ENCODE results near the gene DIRAS1.

The DIRAS1 gene

DNA sequence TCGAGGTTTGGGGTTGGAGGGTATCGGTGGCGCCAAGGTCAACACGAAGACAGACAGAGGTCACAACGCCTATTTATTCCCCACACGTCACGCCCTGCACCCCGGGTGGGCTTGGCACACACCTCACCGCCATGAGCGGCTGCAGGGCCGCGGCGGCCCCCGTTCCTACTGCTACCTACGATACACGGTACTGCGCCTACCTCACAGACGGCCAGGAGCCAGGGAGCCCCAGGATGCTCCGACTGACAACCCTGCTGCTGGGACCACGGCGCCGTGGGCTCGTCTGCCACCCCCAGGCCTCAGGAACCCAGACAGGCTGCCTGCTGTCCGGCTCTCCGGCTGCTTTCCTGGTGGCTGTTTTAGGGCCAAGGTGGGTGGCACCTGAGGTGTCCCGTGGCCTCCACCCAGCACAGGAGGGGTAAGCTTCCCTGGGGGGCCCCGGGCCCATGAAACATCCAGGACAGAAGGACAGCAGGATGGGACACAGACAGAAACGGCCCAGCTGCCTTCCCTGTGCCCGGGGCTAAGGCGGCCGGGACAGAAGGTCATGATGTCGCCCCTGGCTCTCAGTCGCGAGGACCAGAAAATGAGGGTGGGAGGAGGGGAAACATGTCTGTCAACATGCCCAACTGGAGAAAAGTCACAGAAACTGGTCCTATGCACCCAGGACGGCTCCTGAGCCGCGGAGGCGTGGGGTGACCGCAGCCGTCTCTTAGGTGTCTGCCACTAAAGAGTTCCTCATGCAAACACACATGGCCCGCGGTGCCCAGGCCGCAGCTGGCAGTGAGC is 33.7 kb upstream of the DIRAS1 start:
- TF ChIP-seq, protein P1, sequence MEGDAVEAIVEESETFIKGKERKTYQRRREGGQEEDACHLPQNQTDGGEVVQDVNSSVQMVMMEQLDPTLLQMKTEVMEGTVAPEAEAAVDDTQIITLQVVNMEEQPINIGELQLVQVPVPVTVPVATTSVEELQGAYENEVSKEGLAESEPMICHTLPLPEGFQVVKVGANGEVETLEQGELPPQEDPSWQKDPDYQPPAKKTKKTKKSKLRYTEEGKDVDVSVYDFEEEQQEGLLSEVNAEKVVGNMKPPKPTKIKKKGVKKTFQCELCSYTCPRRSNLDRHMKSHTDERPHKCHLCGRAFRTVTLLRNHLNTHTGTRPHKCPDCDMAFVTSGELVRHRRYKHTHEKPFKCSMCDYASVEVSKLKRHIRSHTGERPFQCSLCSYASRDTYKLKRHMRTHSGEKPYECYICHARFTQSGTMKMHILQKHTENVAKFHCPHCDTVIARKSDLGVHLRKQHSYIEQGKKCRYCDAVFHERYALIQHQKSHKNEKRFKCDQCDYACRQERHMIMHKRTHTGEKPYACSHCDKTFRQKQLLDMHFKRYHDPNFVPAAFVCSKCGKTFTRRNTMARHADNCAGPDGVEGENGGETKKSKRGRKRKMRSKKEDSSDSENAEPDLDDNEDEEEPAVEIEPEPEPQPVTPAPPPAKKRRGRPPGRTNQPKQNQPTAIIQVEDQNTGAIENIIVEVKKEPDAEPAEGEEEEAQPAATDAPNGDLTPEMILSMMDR (IDR thresholded peaks at IDR 0.05; ENCODE audit: insufficient read depth, missing control alignments), result no peak
- DNase-seq (ENCODE audit: insufficient read length, low spot score) (no peak), FAIRE-seq (no peak)

DNA sequence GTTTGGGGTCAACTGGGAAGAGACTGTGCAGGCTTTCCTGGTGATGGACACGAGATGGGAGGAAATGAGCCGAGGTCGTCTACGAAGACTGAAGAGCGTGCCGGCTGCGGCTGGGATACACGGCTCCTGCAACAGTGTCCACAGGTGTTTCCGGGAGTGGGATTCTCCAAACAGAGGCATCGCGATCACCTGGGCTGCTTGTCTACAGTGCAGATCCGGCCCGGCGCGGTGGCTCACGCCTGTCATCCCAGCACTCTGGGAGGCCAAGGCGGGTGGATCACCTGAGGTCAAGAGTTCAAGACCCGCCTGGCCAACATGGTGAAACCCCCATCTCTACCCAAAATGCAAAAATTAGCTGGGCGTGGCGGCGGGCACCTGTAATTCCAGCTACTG is 30.3 kb upstream of the DIRAS1 start:
- TF ChIP-seq, protein P1 (IDR thresholded peaks at IDR 0.05; ENCODE audit: insufficient read depth, missing control alignments), result no peak
- FAIRE-seq (no peak), DNase-seq (ENCODE audit: insufficient read length, low spot score) (no peak)

DNA sequence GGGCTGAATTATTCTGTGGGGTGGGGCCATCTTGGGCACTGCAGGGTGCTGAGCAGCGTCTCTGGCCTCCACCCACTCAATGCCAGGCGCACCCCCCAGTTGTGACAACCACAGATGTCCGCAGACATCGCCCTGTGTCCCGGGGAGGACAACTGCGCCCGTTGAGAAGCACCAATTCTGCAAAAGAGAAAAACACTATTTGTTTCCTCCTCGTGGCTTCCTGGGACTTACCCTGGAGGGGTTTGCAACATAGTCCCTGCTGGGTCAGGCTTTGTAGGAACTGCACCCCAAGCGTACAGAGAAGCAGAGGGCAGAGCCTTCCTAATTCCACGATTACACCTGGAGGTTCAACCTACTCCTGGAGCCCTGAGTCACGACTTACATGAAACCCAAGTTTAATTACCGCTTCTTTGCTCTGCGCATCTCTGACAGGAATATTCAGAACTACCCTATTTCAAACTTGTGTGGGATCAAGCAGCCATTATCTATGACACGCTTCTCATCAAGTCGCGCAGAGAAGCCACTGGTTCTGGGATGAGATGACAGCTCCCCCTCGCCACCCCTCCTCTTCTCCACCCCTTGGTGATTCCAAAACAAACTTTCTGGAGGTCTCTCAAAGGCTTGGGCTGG is 29.8 kb upstream of the DIRAS1 start:
- FAIRE-seq (no peak), DNase-seq (ENCODE audit: insufficient read length, low spot score) (no peak)
- TF ChIP-seq, protein P1 (IDR thresholded peaks at IDR 0.05; ENCODE audit: insufficient read depth, missing control alignments), result no peak

DNA sequence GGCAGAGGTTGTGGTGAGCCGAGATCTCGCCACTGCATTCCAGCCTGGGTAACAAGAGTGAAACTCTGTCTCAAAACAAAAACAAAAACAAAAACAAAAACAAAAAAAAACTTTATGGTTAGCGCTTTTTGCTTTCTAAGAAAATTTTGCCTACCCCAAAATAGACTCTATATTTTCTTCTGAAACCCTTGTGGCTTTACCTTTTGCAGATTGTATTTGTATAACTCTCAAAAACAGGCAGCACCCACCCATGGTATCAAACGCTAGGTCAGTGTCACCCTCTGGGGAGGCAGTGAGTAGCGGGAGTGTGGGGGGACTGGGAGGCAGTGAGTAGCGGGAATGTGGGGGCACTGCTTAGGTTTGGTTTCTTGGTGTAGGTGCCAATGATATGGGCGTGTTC is 26.2 kb upstream of the DIRAS1 start:
- TF ChIP-seq, protein P1 (IDR thresholded peaks at IDR 0.05; ENCODE audit: insufficient read depth, missing control alignments), result no peak
- FAIRE-seq (no peak), DNase-seq (ENCODE audit: insufficient read length, low spot score) (no peak)

DNA sequence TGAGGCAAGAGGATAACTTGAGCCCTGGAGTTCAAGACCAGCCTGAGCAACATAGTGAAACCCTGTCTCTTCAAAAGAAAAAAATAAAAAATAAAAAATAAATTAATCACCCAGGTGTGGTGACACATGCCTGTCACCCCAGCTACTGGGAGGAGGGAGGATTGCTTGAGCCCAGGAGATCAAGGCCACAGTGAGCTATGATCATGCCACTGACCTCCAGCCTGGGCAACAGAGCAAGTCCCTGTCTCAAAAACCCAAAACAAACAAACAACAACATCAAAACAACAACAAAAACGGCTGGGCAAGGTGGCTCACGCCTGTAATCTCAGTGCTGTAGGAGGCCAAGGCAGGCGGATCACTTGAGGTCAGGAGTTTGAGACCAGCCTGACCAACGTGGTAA is 22.9 kb upstream of the DIRAS1 start:
- no peak for DNase-seq (ENCODE audit: insufficient read length, low spot score)
- no peak for FAIRE-seq
- TF ChIP-seq, protein P1 (IDR thresholded peaks at IDR 0.05; ENCODE audit: insufficient read depth, missing control alignments), result no peak

DNA sequence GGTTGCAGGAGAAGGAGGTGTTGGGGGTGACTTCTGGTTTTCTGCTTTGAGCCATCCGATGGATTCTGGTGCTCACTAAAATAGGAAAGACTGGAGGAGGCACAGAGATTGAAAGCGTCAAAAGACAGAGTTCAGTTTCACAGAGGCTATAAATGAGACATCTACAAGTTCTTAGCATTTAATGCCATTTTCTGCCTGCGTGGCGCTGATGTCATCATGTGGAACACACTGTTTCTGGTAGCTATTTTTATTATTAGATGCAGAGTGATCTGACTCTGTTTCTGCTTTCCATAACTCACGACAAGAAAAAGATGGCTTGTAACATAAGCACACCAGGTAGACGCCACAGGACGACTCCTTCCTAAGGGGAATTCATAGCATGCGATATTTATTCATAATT is 21.9 kb upstream of the DIRAS1 start:
- TF ChIP-seq, protein P1 (IDR thresholded peaks at IDR 0.05; ENCODE audit: insufficient read depth, missing control alignments), result no peak
- no peak for FAIRE-seq
- DNase-seq (ENCODE audit: insufficient read length, low spot score), result no peak

DNA sequence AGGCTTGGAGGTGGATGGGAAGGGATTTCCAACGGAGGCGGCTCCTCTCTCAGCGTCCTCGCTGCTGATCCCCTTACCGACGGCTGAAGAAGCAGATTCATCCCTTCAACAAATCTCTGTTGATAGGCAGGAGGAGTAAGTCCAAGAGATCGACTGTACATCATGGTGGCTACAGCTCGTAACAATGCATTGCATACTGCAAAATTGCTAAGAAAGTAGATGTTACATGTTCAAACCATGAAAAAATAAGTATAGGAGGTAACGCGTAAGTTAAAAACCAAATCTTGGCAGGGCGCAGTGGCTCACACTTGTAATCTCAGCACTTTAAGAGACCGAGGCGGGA is 19.1 kb upstream of the DIRAS1 start:
- DNase-seq (ENCODE audit: insufficient read length, low spot score) (no peak), FAIRE-seq (no peak)
- TF ChIP-seq, protein P1 (IDR thresholded peaks at IDR 0.05; ENCODE audit: insufficient read depth, missing control alignments), result no peak

Measured in D721Med (cell line).